Pons (tissue), 1 donor: ENCODE measurements around the gene VANGL2.
"Not testable (repeated sequence)": the region's sequence is repeated elsewhere in the genome, so short reads cannot be mapped to it uniquely, and the experiment has no call there.

Experiments
- DNase-seq: peaks from one replicate; pipeline ENCODE4 v3.0.0-alpha.2; 2016; ENCODE audit warnings: low spot score

Gene VANGL2

DNA sequence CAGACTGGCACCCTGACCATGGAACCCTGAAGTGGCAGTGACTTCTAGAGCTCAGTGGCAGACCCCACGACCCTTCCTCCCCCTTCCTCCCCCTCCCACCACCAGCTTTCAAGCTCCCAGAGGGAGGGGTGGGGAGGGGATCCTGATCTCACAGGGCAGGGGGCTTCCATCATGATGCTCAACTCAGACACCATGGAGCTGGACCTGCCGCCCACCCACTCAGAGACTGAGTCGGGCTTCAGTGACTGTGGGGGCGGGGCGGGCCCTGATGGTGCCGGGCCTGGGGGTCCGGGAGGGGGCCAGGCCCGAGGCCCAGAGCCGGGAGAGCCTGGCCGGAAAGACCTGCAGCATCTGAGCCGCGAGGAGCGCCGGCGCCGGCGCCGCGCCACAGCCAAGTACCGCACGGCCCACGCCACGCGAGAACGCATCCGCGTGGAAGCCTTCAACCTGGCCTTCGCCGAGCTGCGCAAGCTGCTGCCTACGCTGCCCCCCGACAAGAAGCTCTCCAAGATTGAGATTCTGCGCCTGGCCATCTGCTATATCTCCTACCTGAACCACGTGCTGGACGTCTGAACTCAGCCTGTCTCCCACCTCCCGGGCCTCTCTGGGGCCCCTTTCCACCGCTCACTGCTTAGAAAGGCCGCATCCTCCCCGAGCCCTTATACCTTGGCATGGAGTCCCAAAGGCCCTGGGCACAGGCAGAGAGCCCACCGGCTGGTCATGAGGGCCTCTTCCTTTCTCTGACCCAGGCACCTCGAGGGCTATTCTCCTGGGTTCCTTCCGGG, 29.6 kb upstream of the VANGL2 start:
- DNase-seq, result no peak

DNA sequence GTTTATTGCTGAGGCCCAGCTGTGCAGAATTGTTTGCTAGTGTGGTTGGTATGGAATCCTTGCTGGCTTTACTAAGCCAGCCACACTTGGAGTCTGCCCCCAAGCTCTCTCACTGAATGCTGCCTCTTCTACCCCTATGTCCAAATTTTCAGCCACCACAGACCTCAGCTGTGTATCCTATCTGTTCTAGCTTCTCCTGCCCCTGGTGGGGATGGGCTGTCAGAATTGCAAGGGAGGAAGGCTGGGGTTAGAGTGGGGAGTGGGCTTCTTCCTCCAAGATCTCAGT, 29.1 kb upstream of the VANGL2 start:
- DNase-seq, result no peak

DNA sequence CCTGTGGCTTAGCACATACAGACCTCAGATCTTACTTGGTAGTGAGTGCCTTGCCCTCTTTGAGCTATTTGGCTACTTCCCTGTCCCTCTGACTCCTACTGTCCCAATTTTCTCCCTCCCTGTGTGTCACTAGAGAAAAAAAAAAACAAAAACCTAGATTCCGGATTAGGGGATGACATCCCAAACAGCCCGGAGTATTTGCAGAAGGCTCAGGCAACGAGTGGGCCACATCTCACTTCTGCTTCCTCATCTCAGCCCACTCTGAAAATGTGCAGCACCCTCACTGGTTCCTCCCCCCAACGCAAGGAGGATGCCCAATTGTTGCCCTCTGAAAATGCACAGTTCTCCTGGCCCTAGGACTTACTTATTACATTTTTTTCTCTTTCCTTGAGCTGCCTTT, 28.6 kb upstream of the VANGL2 start:
- DNase-seq, result peak; percentile 18

DNA sequence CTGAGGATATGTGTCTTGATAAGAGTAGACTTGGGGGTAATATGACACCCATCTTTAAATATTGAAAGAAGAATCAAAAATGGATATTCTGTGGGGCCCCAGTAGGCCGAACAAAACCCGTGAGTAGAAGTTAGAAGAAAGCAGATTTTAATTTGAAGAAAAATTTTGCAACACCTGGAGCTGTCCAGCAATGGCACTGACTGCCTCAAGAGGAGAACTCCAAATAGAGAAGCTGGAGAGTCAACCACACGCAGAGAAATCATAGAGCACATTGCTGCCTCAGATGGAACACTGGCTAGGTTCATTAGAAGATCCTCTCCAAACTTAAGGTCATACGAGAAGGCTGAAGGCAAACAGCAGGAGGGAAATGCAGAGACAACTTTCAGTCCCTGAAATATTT, 26.7 kb upstream of the VANGL2 start:
- DNase-seq, result no peak

DNA sequence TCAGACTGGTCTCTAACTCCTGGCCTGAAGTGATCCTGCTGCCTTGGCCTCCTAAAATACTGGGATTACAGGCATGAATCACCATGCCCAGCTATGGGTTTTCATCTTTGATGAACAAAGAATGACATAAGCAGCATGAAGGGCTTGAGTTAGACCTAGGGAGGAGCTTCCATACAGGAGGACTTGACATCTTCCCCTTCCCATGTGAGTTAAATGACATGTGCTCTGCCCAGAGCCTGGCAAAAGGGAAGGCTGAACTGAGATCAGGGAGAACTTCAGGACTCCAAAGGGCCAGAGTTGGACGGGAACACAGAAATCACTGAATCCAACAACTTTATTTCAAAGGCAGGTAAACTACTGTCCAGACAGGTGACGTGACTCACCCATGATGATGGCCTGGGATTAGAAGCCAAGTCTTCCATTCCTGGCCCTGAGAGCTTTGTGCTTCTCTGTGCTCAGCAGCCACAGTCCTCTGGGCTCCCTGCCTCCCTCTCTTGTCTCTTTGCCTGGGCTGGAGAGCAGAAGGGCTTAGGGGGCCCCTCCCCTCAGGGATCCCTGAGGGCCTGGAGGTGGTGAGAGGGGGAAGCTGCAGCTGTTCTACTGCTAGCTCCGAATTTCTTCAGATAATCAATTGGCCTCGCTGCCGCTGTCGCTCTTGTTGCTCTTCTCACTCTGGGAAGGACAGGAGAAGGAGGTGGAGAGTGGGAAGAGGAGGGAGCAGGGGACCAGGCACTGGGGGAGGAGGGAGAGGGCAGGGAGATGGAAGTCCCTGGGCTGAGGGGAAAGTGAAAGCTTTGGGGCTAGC, 25.9 kb upstream of the VANGL2 start:
- peak; percentile 26 for DNase-seq

DNA sequence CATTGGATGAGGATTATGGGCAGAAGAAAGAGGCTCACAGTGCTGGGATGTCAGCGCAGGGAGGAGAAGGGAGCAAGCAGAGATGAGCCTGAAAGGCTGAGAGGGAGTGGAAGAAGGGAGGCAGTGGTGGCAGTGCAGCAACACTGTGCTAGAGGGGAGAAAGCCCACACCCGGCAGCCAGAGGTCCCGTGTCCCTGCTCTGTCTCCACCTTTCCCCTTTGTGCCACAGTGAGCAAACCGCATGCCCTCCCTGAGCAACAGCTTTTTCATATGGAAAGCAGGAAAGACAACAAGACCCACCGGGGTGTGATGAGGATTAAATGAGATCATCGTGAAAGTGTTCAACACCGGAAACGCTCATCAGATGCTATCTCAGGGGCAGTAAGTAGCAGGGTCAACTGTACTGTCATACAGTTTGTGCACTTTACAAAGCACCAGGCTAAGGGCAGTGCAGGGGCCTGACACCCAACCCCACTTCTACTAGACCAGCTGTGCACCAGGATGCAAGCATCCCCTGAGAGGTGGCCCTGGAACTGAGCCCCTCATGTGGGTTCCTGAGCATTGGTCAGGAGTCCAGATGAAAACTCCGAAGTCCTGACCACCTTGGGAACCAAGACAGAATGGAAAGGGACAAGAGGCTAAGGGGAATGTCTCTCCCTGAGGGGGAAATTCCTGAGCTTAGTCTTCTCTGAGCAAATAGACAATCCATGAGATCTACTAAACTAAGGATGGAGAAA, 24.4 kb upstream of the VANGL2 start:
- no peak for DNase-seq

DNA sequence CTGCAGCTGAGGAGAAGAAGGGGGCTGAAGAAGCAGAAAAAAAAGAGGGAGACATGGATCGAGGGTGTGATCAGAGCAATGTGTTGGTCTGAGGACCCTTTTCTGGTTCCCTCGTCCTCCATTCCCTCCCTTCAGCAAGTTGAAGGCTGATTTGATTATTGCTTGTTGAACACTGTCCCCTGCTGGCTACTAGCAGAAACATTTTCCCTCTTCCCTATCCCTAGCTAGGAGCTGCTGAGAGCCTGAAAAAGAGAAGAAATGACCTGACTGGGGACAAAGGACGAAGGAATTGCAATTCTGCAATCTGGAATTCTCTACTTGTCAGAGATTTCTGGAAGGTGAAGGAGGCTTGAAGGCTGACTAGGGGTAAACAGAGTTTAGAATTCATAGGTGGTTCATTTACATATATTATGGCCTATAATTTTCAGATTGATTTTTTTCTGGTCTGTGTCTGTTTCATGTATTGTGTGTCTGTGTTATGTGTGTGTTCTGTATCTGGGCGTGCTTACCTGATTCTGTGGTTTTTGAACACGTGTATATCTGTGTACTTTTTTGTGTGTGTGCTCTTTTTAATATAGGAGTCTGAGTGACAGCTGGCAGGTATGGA, 23.7 kb upstream of the VANGL2 start:
- DNase-seq, result peak; percentile 94

DNA sequence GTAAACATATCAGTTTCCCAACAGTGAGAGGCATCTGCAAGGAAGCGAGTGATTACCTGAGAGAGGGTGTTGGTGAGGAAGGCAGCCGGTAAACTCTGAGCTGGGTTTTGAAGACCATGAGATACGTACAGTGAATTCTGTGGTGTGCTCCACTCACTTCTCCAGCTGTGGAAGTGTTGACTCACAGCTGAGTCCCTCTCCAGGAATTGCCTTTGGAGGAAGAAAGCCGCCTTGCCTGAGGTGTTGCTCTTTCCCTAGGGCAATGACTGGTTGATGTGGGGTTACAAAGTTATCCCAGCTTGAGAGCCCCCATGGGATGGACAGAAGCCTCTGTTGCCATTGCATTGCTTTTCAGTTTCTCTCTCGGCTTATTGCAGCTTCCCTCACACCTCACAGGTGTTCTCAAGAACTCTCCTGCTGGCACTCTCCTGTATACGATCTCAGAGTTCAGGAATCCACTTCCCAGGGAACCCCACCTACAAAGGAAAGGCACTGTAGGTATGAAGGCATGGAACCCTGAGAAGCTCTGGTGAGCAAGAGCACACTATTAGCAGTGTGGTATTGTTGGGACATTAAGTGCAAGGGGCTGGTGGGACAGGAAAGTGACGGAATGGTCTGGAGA, 22.7 kb upstream of the VANGL2 start:
- DNase-seq, result no peak

DNA sequence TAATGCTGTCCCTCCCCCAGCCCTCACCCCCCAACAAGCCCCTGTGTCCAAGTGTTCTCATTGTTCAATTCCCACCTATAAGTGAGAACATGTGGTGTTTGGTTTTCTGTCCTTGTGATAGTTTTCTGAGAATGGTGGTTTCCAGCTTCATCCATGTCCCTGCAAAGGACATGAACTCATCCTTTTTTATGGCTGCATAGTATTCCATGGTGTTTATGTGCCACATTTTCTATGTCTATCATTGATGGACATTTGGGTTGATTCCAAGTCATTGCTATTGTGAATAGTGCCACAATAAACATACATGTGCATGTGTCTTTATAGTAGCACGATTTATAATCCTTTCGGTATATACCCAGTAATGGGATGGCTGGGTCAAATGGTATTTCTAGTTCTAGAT, 15.6 kb upstream of the VANGL2 start:
- not testable (repeated sequence) for DNase-seq

DNA sequence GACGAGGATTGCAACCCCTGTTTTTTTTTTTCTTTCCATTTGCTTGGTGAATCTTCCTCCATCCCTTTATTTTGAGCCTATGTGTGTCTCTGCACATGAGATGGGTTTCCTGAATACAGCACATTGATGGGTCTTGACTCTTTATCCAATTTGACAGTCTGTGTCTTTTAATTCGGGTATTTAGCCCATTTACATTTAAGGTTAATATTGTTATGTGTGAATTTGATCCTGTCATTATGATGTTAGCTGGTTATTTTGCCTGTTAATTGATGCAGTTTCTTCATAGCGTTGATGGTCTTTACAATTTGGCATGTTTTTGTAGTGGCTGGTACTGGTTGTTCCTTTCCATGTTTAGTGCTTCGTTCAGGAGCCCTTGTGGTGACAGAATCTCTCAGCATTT, 12.0 kb upstream of the VANGL2 start:
- DNase-seq, result not testable (repeated sequence)

DNA sequence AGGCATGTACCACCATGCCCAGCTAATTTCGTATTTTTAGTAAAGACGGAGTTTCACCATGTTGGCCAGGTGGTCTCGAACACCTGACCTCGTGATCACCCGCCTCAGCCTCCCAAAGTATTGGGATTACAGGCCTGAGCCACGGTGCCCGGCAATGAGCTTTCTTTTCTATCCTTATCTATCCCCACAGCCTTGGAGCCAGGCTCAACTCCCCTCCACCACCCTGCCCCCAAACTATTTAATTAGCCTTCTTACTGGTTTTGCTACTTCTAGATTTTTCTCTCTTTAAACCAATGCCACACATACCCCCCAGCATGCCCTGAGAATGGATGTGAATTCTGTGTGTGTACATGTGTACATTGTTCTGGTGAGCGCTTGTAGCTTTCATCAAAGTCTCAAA, 5.7 kb upstream of the VANGL2 start:
- DNase-seq, result no peak

DNA sequence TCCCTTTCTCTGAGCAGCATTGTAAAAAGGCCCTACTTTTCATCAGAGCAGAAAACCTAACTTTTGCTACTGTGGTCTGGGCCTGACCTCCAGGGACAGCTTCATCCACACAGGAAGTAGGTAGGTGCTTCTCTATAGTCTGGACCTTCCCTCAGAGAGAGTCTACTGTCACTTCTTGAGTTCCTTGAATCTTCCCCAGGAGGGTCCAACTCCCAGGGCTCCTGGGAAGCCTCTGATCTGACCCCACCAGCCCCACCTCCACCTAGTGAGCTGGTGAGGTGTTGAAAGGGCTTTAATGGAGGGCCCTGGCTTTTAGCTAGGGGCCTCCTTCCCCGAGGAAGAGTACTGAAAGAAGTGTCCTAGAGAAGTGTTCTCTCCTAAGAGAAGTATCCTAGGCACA, 2.7 kb upstream of the VANGL2 start:
- DNase-seq, result no peak

DNA sequence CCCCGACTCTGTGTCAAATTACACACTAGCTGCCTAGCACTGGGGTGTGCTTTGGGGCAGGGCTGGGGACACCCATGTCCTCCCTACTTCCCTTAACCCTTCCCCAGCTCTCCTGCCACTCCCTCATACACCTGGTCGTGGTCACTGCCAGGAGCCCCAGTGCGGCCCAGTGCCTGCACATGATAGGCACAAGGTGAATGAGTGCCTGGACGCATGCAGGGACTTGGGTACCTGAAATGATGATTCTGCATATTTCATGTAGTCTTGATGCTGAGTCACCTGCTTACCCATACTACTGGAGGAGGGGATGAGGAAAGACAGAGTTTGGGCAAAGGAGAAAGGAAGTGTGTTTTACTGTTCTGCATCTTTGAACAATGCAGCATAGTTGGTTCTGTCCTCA, 1.5 kb upstream of the VANGL2 start:
- DNase-seq, result no peak

DNA sequence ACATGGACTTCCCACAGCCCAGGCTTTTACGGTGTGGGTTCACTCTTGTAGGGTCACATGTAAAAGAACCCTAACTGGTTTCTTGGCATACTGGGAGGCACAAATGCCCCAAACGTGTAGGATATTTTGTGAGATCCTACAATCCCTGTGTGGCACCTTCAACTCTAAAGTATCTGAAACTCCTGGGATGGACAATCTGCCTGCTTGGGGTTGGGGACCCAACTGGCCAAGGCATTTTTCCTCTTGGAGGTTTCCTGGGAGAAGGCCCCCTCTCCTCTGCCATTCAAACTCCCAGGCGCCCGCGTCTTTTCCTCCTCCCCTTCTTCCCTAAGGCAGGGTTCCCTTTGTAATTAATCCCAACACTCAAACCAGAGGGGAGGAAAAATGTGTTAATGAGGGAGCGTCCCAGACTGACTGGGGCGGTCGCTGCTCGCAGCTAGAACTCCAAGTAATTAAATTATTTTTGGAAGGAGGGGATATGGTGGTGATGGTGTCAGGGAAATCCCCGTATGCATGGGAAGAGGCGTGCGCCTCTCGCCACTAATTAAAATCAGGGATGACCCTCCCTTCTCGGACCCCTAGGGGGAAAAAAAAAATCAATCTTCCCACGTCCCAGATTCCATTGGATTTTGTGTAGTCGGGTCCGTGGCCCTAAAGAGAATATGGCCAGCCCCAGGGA, 681 bp upstream of the VANGL2 start:
- no peak for DNase-seq

DNA sequence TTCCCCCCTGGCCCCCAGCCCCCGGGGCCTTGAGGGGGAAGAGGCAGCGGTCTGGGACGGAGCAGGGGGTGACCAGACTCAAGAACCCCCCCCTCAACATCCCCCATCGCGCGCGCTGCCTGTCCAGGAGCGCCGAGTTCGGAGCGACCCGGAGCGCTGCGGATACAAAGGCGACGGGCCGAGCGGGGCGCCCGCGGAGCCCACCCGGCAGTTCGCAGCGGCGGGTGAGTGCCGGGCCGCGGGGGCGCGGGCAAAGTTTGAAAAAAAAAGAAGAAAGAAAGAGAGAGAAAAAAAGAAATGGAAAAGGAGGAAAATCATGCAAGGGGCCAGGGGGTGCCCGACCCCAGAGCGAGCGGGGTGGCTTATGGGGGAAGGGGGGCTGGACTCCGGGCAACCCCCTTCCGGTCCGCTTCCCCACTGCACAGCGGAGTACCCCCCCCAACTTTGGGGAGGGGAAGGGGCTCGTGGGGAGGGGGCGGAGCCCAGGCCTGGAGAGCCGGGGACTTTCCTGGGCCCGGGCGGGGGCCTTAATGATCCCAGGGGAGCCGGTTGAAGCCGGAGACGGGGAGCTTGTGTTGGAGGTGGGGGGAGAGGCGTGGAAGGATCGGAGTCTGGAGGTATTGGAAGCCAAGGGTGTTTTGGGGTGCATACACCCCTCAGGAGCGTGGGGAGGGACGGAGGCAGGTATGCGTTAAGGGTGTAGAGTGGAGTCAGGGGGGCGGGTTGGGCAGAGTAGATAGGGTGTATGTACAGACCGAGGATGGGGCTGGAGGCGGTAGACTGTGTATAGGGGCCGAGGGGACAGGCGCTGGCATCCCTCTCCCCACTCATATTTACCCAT, 502 bp downstream of the VANGL2 start:
- DNase-seq, result no peak

DNA sequence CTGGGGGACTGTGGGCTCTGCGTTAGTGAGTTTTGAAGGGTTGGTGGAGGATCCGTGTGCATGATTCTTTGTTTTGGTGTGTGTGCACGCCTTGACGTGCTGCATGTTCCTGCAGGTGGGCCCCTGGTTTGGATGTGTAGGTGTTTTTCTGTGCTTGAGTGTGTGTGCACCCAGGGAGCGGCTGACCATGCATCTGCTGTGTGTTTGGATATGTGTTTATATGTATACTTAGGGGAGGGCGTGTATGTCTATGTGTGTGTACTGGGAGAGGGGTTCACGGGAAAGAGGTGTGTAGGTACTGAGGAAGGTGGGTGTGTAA, 1.1 kb downstream of the VANGL2 start:
- no peak for DNase-seq

DNA sequence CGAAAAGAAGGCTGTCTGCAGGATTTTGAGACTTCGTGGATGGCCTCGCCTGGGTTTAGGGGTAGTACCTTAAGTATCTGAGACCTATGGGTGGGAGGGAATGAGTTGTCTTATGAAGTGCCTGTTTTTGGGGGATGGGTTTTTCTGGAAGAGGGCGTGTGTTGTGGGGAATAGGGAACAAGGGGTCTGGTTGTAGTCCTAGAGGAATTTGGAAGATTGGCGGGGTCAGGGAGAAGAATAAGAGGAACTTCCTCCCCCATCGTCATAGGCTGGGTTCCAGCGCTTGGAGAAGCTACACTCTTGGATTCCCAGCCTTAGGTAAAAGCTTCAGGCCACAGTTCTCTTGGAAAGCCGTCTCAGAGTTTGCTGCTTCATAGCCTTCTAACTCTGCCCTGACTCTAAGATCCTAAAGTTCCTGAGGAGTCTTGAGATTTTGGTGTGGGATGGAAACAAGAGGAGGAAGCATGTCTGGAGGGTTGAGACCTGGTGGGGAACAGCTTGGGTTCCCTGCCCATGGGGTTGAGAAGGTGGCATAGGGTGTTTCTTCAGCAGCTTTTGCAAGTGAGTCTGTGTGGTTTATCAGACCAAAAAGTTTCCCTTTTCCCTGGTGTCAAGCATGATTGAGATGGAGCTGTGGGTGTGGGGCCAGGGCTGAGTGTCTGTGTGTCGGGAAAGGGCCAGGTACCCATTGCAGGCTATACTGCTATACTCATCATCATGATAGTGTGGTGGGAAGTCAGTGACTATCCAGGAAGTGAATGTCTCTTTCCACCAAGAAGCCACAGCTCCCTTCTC, 1.8 kb downstream of the VANGL2 start:
- DNase-seq, result no peak

DNA sequence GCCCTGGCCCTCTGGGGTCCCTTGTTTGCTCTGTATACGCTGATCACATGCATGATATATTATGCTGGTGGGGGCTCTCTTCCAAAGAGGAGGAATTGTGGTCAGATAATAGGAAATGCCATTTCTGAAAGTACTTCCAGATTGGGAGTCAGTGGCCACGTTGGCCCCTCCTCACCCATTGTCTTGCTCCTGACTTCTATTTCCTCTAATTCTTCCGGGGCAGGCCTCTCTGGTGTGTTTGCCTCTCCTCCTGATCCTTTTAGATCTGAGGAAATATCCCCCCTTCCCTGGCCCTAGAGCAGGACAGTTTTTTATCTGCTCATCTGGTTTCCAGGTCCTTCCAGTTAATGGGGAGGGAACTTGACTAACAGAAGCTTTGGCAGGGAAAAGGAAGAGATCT, 2.9 kb downstream of the VANGL2 start:
- no peak for DNase-seq

DNA sequence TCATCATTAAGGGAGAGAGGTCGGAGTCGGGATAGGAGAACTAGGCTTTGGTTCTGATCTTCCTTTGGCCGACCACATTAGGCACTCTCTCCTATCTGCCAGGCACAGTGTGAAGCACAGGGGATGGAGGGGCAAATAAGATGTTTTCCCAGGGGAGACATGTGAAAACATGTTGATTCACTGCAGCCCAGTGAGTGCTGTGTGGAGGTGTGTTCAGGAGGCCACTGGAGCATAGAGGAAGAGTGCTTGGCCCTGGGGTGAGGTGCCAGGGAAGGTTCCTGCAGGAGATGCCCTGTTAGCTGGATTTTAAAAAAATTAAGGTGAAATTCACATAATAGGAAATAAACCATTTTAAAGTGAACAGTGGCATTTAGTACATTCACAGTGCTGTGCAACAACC, 3.7 kb downstream of the VANGL2 start:
- DNase-seq, result no peak

DNA sequence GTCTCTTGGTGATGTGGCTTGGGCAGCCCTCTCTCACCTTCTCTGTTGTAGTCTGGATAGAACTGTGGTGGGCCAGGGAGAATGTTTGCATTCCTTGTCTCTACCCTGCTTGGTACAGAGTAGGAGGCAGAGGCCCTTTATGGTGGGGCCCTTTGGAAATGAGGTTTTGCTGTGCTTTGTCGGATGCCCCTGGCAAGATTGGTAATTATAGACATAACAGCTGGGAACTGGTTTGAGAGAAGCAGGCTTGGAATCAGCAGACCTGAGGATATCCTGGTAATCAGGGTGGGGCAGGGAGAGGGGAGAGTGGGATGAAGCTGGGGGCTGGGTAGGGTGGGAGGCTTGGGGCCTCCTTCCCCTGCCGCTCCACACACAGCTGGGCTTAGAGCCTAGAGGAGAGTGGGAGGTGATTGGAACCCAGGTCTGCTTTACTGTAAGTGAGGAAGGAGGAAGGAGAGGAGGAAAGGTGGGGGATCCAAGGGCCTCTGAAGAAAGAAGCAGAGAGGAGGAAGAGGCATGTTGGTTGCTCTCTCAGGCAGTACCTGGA, 5.0 kb downstream of the VANGL2 start:
- no peak for DNase-seq
